Breast epithelium (tissue), 4 donors: Measurements from ENCODE around the gene KRTAP20-2. TPM values are rescaled to one million over a fixed set of nuclear protein-coding genes. Genes with fewer than 3 reads are reported as not detected.

Experiments used
- DNase-seq, 2 donors: peaks; one replicate each; pipeline ENCODE4 v3.0.0-alpha.2; 2019; ENCODE audit warnings: low spot score in 2 of 2
- H3K27ac ChIP-seq, 2 donors: fragments of 200-600 bp; sonication (generic) in 1 of 2; one replicate each; pipeline ENCODE4 v1.5.1; 2016 to 2019; ENCODE audit warnings: mild to moderate bottlenecking in 1 of 2
- H3K27me3 ChIP-seq, 2 donors: fragments of 200-600 bp; sonication (generic) in 1 of 2; one replicate each; pipeline versions ENCODE4 v1.5.1 to v1.6.0; 2017 to 2019; ENCODE audit warnings: control low read depth in 1 of 2, mild to moderate bottlenecking in 1 of 2
- H3K36me3 ChIP-seq: fragments of 200-600 bp; one replicate; pipeline ENCODE4 v1.5.1; 2019
- H3K4me1 ChIP-seq, 2 donors: fragments of 200-600 bp; sonication (generic); one replicate each; pipeline ENCODE4 v1.5.1; 2016 to 2019; ENCODE audit warnings: control low read depth in 1 of 2
- H3K4me3 ChIP-seq, 3 donors: fragments of 200-600 bp; sonication (generic); 1 replicate in 2 of 3; 2 replicates in 1 of 3; pipeline ENCODE4 v1.5.1; 2016 to 2019; ENCODE audit warnings: mild to moderate bottlenecking in 3 of 3, moderate library complexity in 2 of 3
- H3K9me3 ChIP-seq, 2 donors: fragments of 200-600 bp; sonication (generic) in 1 of 2; one replicate each; pipeline ENCODE4 v1.5.1; 2016 to 2019; ENCODE audit warnings: control low read depth in 1 of 2
- CTCF ChIP-seq, 3 donors: fragments of 450-650 bp; IDR thresholded peaks; one replicate each; pipeline ENCODE4 v1.5.1; 2016 to 2017; ENCODE audit warnings: antibody characterized with exemption in 3 of 3, mild to moderate bottlenecking in 3 of 3, moderate library complexity in 3 of 3
- POLR2A ChIP-seq: fragments of 450-650 bp; IDR thresholded peaks from one replicate; pipeline ENCODE4 v1.6.1; 2016; ENCODE audit warnings: antibody characterized with exemption, mild to moderate bottlenecking, moderate library complexity
- POLR2AphosphoS5 ChIP-seq, 3 donors: sonication (generic); formaldehyde crosslinking; IDR thresholded peaks; one replicate each; pipeline ENCODE4 v1.6.1; 2017; ENCODE audit warnings: antibody characterized with exemption in 3 of 3
- intact Hi-C: fragments of 100-400 bp; cut with DNase I; formaldehyde crosslinking; loops from one replicate; pipeline ENCODE4 v1.15.1; 2023; ENCODE audit warnings: low total_unique reads
- total RNA-seq, 3 donors: library from RNA; depleted of rRNA; stranded (reverse); fragments of >200 nt; gene quantifications; one replicate each; pipeline ENCODE4 v1.1.0, GENCODE V29; 2016

Gene KRTAP20-2
- total RNA-seq = not detected

DNA sequence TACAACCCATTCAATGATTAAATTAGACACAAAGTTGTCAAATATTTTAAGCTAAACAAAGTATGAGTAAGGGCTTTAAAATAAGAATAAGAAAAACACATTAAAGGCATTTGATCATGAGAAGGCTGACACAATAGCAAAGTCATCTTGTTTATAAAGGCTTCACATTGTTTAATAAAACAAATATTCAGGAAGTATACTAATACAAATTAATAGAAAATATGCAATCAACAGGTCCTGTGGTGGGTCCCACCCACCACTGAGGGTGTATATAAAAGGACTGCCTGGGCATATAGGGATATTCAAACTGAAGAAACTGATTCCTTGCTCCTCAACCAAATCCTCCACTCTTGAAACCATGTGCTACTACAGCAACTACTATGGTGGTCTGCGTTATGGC is at the start of gene KRTAP20-2:
KRTAP20-2 (plus strand) TSS at position 301 of the 400 bp plus-strand sequence; CDS start at position 359, 58 bp downstream.
- Histone ChIP-seq H3K4me3 (no peak within 1 kb of the TSS), H3K27ac (no peak within 1 kb of the TSS), H3K4me1 (no peaks in the 10 kb centered on the region), H3K27me3 (no peaks in the 10 kb centered on the region), H3K9me3 (no peaks in the 10 kb centered on the region), H3K36me3 (no peaks in the 10 kb centered on the region)
- TF ChIP-seq POLR2AphosphoS5 (IDR thresholded peaks at IDR 0.05) (no peak), CTCF (IDR thresholded peaks at IDR 0.05) (no peak), POLR2A (no peak)
- no peak for DNase-seq
- intact Hi-C loops = no loop called here

- Histone ChIP-seq H3K27ac (no peak within 1 kb of the TSS), H3K27me3 (no peaks in the 10 kb centered on the region), H3K9me3 (peaks cover 0 to 6% of the 10 kb centered on the region in 2 donors), H3K4me1 (no peaks in the 10 kb centered on the region), H3K36me3 (no peaks in the 10 kb centered on the region), H3K4me3 (no peak within 1 kb of the TSS)
- no peak for DNase-seq
- no peak for TF ChIP-seq POLR2AphosphoS5 (IDR thresholded peaks at IDR 0.05)
- no peak for TF ChIP-seq POLR2A
- TF ChIP-seq CTCF (IDR thresholded peaks at IDR 0.05) = no peak
- intact Hi-C loops = no loop called here
These were observed 44.7 kb upstream of the KRTAP20-2 start, which contains the start of gene KRTAP22-2 for GRCh38 chr21:30590297-30590696. Gene KRTAP22-2, minus strand, starts transcription at chr21:30590397.

- intact Hi-C loops = no loop called here
- DNase-seq = no peak
- no peak within 1 kb of the TSS for H3K4me3 ChIP-seq
- no peaks in the 10 kb centered on the region for H3K27me3 ChIP-seq
- no peaks in the 10 kb centered on the region for H3K9me3 ChIP-seq
- TF ChIP-seq CTCF (IDR thresholded peaks at IDR 0.05) (no peak), POLR2A (no peak), POLR2AphosphoS5 (IDR thresholded peaks at IDR 0.05) (no peak)
- H3K4me1 ChIP-seq = no peaks in the 10 kb centered on the region
- no peaks in the 10 kb centered on the region for H3K36me3 ChIP-seq
- H3K27ac ChIP-seq = no peak within 1 kb of the TSS
These were observed 42.9 kb upstream of the KRTAP20-2 start, which contains the start of gene KRTAP6-3 for GRCh38 chr21:30592140-30592539. Gene KRTAP6-3, plus strand, starts transcription at chr21:30592440. Its CDS starts 6 bp downstream, at chr21:30592446.

DNA sequence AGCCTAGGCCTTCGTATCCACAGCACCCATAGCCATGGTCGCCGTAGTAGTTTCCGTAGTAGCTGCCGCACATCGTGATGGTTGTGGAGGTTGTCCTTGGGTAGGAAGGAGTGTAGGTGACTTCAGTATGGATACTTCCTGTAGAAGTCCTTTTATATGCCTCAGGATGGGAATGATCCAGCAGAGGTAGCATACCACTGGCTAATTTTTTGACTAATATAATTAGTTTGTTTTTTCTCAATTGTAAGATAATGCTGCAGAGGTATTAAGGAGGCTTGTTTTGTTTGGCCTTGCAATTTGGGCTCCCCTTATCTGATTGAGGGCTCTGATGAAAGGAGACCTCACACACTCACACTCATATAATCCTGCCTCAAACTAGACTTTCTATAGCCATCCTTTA is 36.2 kb upstream of the KRTAP20-2 start, which contains the start of gene KRTAP6-2:
KRTAP6-2 (minus strand) TSS at position 101 of the 400 bp plus-strand sequence; CDS start at position 73, 28 bp downstream.
- no peaks in the 10 kb centered on the region for H3K4me1 ChIP-seq
- H3K27ac ChIP-seq = no peak within 1 kb of the TSS
- no peaks in the 10 kb centered on the region for H3K36me3 ChIP-seq
- no peaks in the 10 kb centered on the region for H3K27me3 ChIP-seq
- intact Hi-C loops = no loop called here
- DNase-seq = no peak
- no peak within 1 kb of the TSS for H3K4me3 ChIP-seq
- H3K9me3 ChIP-seq = no peaks in the 10 kb centered on the region
- TF ChIP-seq POLR2A = no peak
- no peak for TF ChIP-seq CTCF (IDR thresholded peaks at IDR 0.05)
- no peak for TF ChIP-seq POLR2AphosphoS5 (IDR thresholded peaks at IDR 0.05)

GRCh38 chr21:30600787-30601186 is 34.2 kb upstream of the KRTAP20-2 start, which contains the start of gene KRTAP22-1:
Gene KRTAP22-1, plus strand, starts transcription at chr21:30601087.
- no peak within 1 kb of the TSS for H3K27ac ChIP-seq
- intact Hi-C loops = no loop called here
- no peaks in the 10 kb centered on the region for H3K27me3 ChIP-seq
- H3K4me3 ChIP-seq = no peak within 1 kb of the TSS
- no peak for TF ChIP-seq CTCF (IDR thresholded peaks at IDR 0.05)
- TF ChIP-seq POLR2A = no peak
- TF ChIP-seq POLR2AphosphoS5 (IDR thresholded peaks at IDR 0.05) = no peak
- H3K4me1 ChIP-seq = no peaks in the 10 kb centered on the region
- H3K36me3 ChIP-seq = no peaks in the 10 kb centered on the region
- H3K9me3 ChIP-seq = no peaks in the 10 kb centered on the region
- DNase-seq = no peak
